SJSA1 (cell line): ENCODE measurements around the gene CORO2A. TPM values are rescaled to one million over a fixed set of nuclear protein-coding genes. Genes with fewer than 3 reads are reported as not detected.
"Not testable (repeated sequence)": the region's sequence is repeated elsewhere in the genome, so short reads cannot be mapped to it uniquely, and the experiment has no call there.

Experiments
- DNase-seq, 2 experiments: peaks; one replicate each; pipeline ENCODE4 v3.0.0-alpha.2; 2015 to 2020; ENCODE audit warnings: low spot score in 2 of 2, low read depth in 1 of 2
- H3K27ac ChIP-seq: fragments of 250-450 bp; sonication (Bioruptor Pico); 2 replicates; pipeline ENCODE4 v1.5.1; 2020; ENCODE audit warnings: mild to moderate bottlenecking, moderate library complexity
- H3K27me3 ChIP-seq: fragments of 250-450 bp; sonication (Bioruptor Pico); replicated peaks from 2 replicates; pipeline ENCODE4 v1.5.1; 2020; ENCODE audit warnings: mild to moderate bottlenecking, moderate library complexity
- H3K36me3 ChIP-seq: fragments of 250-450 bp; sonication (Bioruptor Pico); 2 replicates; pipeline ENCODE4 v1.5.1; 2020; ENCODE audit warnings: mild to moderate bottlenecking
- H3K4me1 ChIP-seq: fragments of 250-450 bp; sonication (Bioruptor Pico); replicated peaks from 2 replicates; pipeline ENCODE4 v1.6.1; 2021; ENCODE audit warnings: mild to moderate bottlenecking
- H3K4me3 ChIP-seq: fragments of 250-450 bp; sonication (Bioruptor Pico); 2 replicates; pipeline ENCODE4 v1.5.1; 2020; ENCODE audit warnings: mild to moderate bottlenecking
- H3K9me3 ChIP-seq: fragments of 250-450 bp; sonication (Bioruptor Pico); replicated peaks from 2 replicates; pipeline ENCODE4 v1.5.1; 2020; ENCODE audit warnings: mild to moderate bottlenecking
- total RNA-seq: library from RNA; depleted of rRNA; stranded (reverse); fragments of >200 nt; shearing (Covaris generic); gene quantifications from 2 replicates; pipeline ENCODE4 v1.2.3, GENCODE V29; 2014

CORO2A gene
- total RNA-seq, 1 experiment from 2014 or later = 0.16 TPM

DNA sequence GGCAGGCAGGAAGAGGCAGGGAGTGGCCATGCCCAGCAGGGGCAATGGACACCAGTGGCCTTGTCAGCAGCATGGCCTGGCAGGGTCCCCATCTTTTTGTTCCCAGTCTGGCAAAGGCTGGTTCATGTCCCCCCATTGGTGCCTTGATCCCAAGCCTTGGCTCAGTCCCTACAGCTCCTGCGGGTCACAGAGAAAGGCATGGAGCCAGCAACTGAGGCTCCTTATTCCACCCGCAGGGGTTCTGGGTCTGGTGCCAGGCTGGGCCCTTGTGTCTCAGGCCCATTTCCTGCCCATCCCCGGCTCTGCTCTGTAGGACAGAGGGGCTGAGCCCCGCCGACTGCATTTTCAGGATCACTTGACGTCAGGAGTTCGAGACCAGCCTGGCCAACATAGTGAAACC lies 87.4 kb downstream of the CORO2A start:
- no peaks in the 10 kb centered on the region for H3K4me1 ChIP-seq
- H3K9me3 ChIP-seq = no peaks in the 10 kb centered on the region
- H3K27ac ChIP-seq = no peak overlapping the region
- DNase-seq = no peak
- H3K4me3 ChIP-seq = no peak overlapping the region
- 0 out of 2 replicates have a peak, but pooled peaks cover 3% of the 10 kb centered on the region for H3K36me3 ChIP-seq
- no peaks in the 10 kb centered on the region for H3K27me3 ChIP-seq

GRCh38 chr9:98104445-98104881 lies 88.0 kb downstream of the CORO2A start:
- H3K4me1 ChIP-seq = no peaks in the 10 kb centered on the region
- no peak overlapping the region for H3K27ac ChIP-seq
- no peaks in the 10 kb centered on the region for H3K27me3 ChIP-seq
- no peak overlapping the region for H3K4me3 ChIP-seq
- no peak for DNase-seq
- 0 out of 2 replicates have a peak, but pooled peaks cover 3% of the 10 kb centered on the region for H3K36me3 ChIP-seq
- no peaks in the 10 kb centered on the region for H3K9me3 ChIP-seq

DNA sequence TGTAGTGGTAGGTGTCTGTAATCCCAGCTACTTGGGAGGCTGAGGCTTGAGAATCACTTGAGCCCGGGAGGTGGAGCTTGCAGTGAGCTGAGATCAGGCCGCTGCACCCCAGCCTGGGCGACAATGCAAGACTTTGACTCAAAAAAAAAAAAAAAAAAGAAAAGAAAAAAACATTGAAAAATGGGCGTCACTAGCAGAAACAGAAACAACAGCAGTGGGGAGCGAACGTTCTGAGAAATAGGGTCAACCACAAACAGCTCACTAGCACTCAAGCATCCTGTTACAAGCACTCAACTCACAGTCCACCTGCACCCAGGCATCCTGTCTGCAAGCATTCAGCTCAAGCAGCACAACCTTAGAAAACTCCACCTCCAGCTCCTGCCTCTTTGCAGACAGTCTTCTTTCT lies 90.6 kb downstream of the CORO2A start:
- H3K4me3 ChIP-seq = no peak overlapping the region
- 0 out of 2 replicates have a peak, but pooled peaks cover 3% of the 10 kb centered on the region for H3K36me3 ChIP-seq
- no peaks in the 10 kb centered on the region for H3K9me3 ChIP-seq
- no peaks in the 10 kb centered on the region for H3K4me1 ChIP-seq
- no peak overlapping the region for H3K27ac ChIP-seq
- H3K27me3 ChIP-seq = no peaks in the 10 kb centered on the region
- DNase-seq = no peak

- H3K9me3 ChIP-seq = no peaks in the 10 kb centered on the region
- 0 out of 2 replicates have a peak, but pooled peaks cover 3% of the 10 kb centered on the region for H3K36me3 ChIP-seq
- H3K27ac ChIP-seq = no peak overlapping the region
- no peaks in the 10 kb centered on the region for H3K27me3 ChIP-seq
- H3K4me1 ChIP-seq = no peaks in the 10 kb centered on the region
- no peak for DNase-seq
- no peak overlapping the region for H3K4me3 ChIP-seq
Observed at GRCh38 chr9:98101416-98101815, 91.0 kb downstream of the CORO2A start.

DNA sequence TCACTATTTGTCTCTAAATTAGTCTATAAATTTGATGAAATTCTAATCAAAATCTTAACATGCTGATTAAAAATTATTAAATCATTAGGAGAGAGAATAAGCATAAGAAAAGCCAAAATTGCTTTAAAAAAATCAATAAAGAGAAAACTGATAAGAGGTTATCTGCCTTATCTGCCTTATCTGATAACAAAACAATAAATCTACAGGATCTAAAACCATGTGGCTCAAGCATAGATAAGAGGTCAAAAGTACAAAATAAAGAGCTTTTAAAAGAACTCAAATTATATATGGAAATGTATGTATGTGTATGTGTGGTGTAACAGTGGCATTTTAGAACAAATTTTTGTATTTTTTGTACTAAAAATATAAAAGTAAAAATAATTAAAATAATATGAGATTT lies 92.0 kb downstream of the CORO2A start:
- Histone ChIP-seq H3K9me3 (no peaks in the 10 kb centered on the region), H3K36me3 (no peaks in the 10 kb centered on the region), H3K4me3 (no peak overlapping the region), H3K27me3 (no peaks in the 10 kb centered on the region), H3K4me1 (no peaks in the 10 kb centered on the region), H3K27ac (no peak overlapping the region)
- DNase-seq = no peak

- Histone ChIP-seq H3K27me3 (no peaks in the 10 kb centered on the region), H3K27ac (no peak overlapping the region), H3K36me3 (no peaks in the 10 kb centered on the region), H3K4me3 (no peak overlapping the region), H3K9me3 (no peaks in the 10 kb centered on the region), H3K4me1 (no peaks in the 10 kb centered on the region)
- no peak for DNase-seq
Observed at GRCh38 chr9:98099898-98100297, 92.5 kb downstream of the CORO2A start.

DNA sequence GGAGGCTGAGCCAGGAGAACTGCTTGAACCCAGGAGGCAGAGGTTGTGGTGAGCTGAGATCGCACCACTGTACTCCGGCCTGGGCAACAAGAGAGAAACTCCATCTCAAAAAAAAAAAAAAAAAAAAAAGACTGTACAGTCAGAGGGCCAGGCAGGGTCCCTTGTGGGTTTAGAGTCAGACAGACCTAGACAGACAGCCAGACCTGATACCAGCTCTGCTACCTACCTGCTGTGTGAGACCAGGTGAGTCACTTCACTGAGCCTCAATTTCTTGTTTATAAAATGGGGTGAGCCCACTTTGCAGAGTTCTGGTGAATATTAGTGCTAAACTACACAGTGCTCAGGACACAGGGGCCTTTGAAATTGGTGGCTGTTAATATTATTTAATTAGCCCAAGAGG lies 93.1 kb downstream of the CORO2A start:
- H3K9me3 ChIP-seq = no peaks in the 10 kb centered on the region
- H3K4me3 ChIP-seq = no peak overlapping the region
- H3K4me1 ChIP-seq = no peaks in the 10 kb centered on the region
- no peaks in the 10 kb centered on the region for H3K36me3 ChIP-seq
- no peaks in the 10 kb centered on the region for H3K27me3 ChIP-seq
- no peak for DNase-seq
- no peak overlapping the region for H3K27ac ChIP-seq

DNA sequence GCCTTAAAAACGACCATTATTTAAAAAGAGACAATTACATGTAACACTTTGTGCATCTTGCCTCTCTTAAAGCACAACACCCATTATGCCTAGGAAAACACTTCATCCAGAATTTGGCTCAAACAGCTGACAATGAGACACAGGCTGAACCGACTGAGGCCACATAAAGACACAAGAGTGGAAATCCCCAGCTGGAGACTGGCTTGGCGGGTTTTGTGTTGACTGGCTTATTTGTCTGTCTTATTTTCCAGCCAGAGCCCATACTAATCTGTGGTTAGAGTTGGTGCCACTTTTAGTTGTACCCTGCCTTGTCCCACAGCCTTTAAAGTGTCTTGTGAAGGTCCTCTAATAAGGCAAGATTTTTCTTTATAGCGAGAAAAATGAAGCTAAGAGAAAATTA lies 94.6 kb downstream of the CORO2A start:
- Histone ChIP-seq H3K36me3 (no peaks in the 10 kb centered on the region), H3K4me3 (no peak overlapping the region), H3K27ac (no peak overlapping the region), H3K4me1 (no peaks in the 10 kb centered on the region), H3K27me3 (no peaks in the 10 kb centered on the region), H3K9me3 (no peaks in the 10 kb centered on the region)
- no peak for DNase-seq

GRCh38 chr9:98096091-98096490 lies 96.3 kb downstream of the CORO2A start:
- no peak for DNase-seq
- Histone ChIP-seq H3K27me3 (no peaks in the 10 kb centered on the region), H3K36me3 (no peaks in the 10 kb centered on the region), H3K27ac (no peak overlapping the region), H3K9me3 (no peaks in the 10 kb centered on the region), H3K4me1 (no peaks in the 10 kb centered on the region), H3K4me3 (no peak overlapping the region)

GRCh38 chr9:98095401-98095800 lies 97.0 kb downstream of the CORO2A start:
- Histone ChIP-seq H3K4me1 (no peaks in the 10 kb centered on the region), H3K27ac (no peak overlapping the region), H3K4me3 (no peak overlapping the region), H3K27me3 (no peaks in the 10 kb centered on the region), H3K36me3 (no peaks in the 10 kb centered on the region), H3K9me3 (no peaks in the 10 kb centered on the region)
- DNase-seq = no peak

DNA sequence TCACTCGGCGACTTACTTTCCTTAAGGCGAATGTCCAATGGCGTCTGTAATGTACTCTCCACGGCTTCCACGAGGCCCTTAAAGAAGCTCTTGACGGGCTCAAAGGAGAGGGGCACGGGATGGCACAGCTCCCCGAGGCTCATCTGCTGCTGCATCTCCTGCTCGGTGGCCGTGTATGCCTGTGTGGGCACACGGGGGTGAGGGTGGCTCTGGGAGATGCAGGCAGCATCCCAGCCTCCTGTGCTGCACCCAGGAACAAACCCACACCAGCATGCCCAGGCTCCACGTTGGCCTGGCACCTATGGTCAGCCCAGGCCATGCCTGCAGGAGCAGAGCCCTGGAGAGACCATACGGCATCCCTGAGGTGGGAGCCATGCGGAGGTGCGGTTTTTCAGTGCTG lies 97.6 kb downstream of the CORO2A start:
- H3K4me3 ChIP-seq = no peak overlapping the region
- H3K27ac ChIP-seq = no peak overlapping the region
- H3K4me1 ChIP-seq = no peaks in the 10 kb centered on the region
- DNase-seq = no peak
- no peaks in the 10 kb centered on the region for H3K36me3 ChIP-seq
- H3K9me3 ChIP-seq = no peaks in the 10 kb centered on the region
- no peaks in the 10 kb centered on the region for H3K27me3 ChIP-seq

GRCh38 chr9:98094316-98094715 lies 98.1 kb downstream of the CORO2A start:
- DNase-seq = no peak
- H3K27me3 ChIP-seq = no peaks in the 10 kb centered on the region
- no peaks in the 10 kb centered on the region for H3K4me1 ChIP-seq
- H3K36me3 ChIP-seq = no peaks in the 10 kb centered on the region
- no peaks in the 10 kb centered on the region for H3K9me3 ChIP-seq
- no peak overlapping the region for H3K4me3 ChIP-seq
- H3K27ac ChIP-seq = no peak overlapping the region

- H3K4me3 ChIP-seq = no peak overlapping the region
- no peaks in the 10 kb centered on the region for H3K4me1 ChIP-seq
- no peak for DNase-seq
- H3K27me3 ChIP-seq = no peaks in the 10 kb centered on the region
- H3K27ac ChIP-seq = no peak overlapping the region
- no peaks in the 10 kb centered on the region for H3K36me3 ChIP-seq
- H3K9me3 ChIP-seq = no peaks in the 10 kb centered on the region
Observed at GRCh38 chr9:98092613-98092931, 99.9 kb downstream of the CORO2A start.

- Histone ChIP-seq H3K4me1 (no peaks in the 10 kb centered on the region), H3K4me3 (no peak overlapping the region), H3K27me3 (no peaks in the 10 kb centered on the region), H3K9me3 (no peaks in the 10 kb centered on the region), H3K27ac (no peak overlapping the region), H3K36me3 (no peaks in the 10 kb centered on the region)
- DNase-seq = no peak
Observed at GRCh38 chr9:98091735-98092612, 100.5 kb downstream of the CORO2A start.

GRCh38 chr9:98090674-98091073 lies 101.8 kb downstream of the CORO2A start:
- DNase-seq, H3K4me3 ChIP-seq, H3K4me1 ChIP-seq, H3K9me3 ChIP-seq, H3K27me3 ChIP-seq, H3K27ac ChIP-seq, H3K36me3 ChIP-seq: not testable (repeated sequence)
